HCT116 (cell line): Measurements from ENCODE around the gene MYCBP2. TPM values are rescaled to one million over a fixed set of nuclear protein-coding genes. Genes with fewer than 3 reads are reported as not detected.

Source experiments
- ATAC-seq: fragments of 200-7000 bp; cut with Tn5 transposase; 2 replicates; pipeline ENCODE4 v1.9.1; 2020; ENCODE audit warnings: mild to moderate bottlenecking, moderate library complexity
- BruUV-seq: library from RNA; stranded (reverse); fragments of 400-500 nt; replicated peaks from 2 replicates; lab custom pipeline; 2021; lab: Mats Ljungman, UMichigan
- CTCF ChIA-PET: fragments of 300-600 bp; sonication (Branson Sonifier 250); formaldehyde crosslinking; loops from one replicate; lab custom pipeline; 2021; ENCODE audit warnings: antibody characterized with exemption; lab: Charles Lee
- POLR2A ChIA-PET: fragments of 300-600, 350-600 bp; sonication (Branson Sonifier 250); formaldehyde crosslinking; loops from one replicate; lab custom pipeline; 2021; ENCODE audit warnings: antibody characterized with exemption; lab: Charles Lee
- RAD21 ChIA-PET, 2 experiments: fragments of 300-600 bp; sonication (Branson Sonifier 250); formaldehyde crosslinking; loops; one replicate each; lab custom pipeline; 2023; ENCODE audit warnings: low total read pairs in 2 of 2; ENCODE audit not compliant: uncharacterized antibody in 2 of 2, unreplicated experiment in 2 of 2, low non-redundant PET in 1 of 2; lab: Charles Lee
- DNase-seq: peaks from one replicate; pipeline ENCODE4 v3.0.0-alpha.2; 2010; ENCODE audit warnings: low read depth, low spot score
- H2AFZ ChIP-seq: fragments of 200-600 bp; shearing (Covaris generic), sonication (generic); 2 replicates; pipeline ENCODE4 v1.6.1; 2017; ENCODE audit warnings: low read depth, mixed run types, mixed read lengths, antibody characterized with exemption, low read length; ENCODE audit not compliant: poor library complexity, severe bottlenecking
- H3K27ac ChIP-seq: 2 replicates; pipeline ENCODE4 v1.5.1; 2012; ENCODE audit warnings: low read depth, low read length
- H3K27me3 ChIP-seq: fragments of 200-600 bp; sonication (generic); 2 replicates; pipeline ENCODE4 v1.6.1; 2016; ENCODE audit warnings: mixed run types, low read length, mixed read lengths; ENCODE audit not compliant: insufficient read depth
- H3K36me3 ChIP-seq, 2 experiments: fragments of 200-500 bp in 1 of 2; fragments of 200-600 bp in 1 of 2; sonication (Bioruptor generic) in 1 of 2; sonication (generic) in 1 of 2; 2 replicates each; pipeline versions ENCODE4 v1.5.1 to v1.6.1; 2014 to 2016; ENCODE audit warnings: low read length in 2 of 2, inconsistent platforms in 1 of 2, mixed read lengths in 1 of 2, mixed run types in 1 of 2; ENCODE audit not compliant: insufficient read depth in 2 of 2, control insufficient read depth in 1 of 2
- H3K4me1 ChIP-seq, 2 experiments: fragments of 200-600 bp in 1 of 2; sonication (generic) in 1 of 2; 2 replicates each; pipeline versions ENCODE4 v1.5.1 to v1.6.1; 2012 to 2017; ENCODE audit warnings: low read length in 2 of 2, inconsistent platforms in 1 of 2, mild to moderate bottlenecking in 1 of 2, mixed read lengths in 1 of 2, mixed run types in 1 of 2, moderate library complexity in 1 of 2; ENCODE audit not compliant: insufficient read depth in 2 of 2, control insufficient read depth in 1 of 2
- H3K4me2 ChIP-seq: fragments of 200-600 bp; sonication (generic); 2 replicates; pipeline ENCODE4 v1.6.1; 2017; ENCODE audit warnings: mixed run types, low read length, mixed read lengths
- H3K4me3 ChIP-seq, 2 experiments: fragments of 200-600 bp in 1 of 2; sonication (generic) in 1 of 2; replicated peaks in 1 of 2; 2 replicates each; pipeline ENCODE4 v1.5.1; 2011 to 2016; ENCODE audit warnings: low read length in 2 of 2, control low read depth in 1 of 2, low read depth in 1 of 2, mild to moderate bottlenecking in 1 of 2, mixed read lengths in 1 of 2, mixed run types in 1 of 2
- H3K79me2 ChIP-seq: fragments of 200-600 bp; sonication (generic); 2 replicates; pipeline ENCODE4 v1.6.1; 2017; ENCODE audit warnings: mild to moderate bottlenecking, mixed run types, low read length, moderate library complexity, mixed read lengths; ENCODE audit not compliant: insufficient read depth
- H3K9ac ChIP-seq: fragments of 200-600 bp; sonication (generic); 2 replicates; pipeline ENCODE4 v1.6.1; 2016; ENCODE audit warnings: low read length, mixed read lengths
- H3K9me2 ChIP-seq: fragments of 200-600 bp; sonication (generic), shearing (Covaris generic); 2 replicates; pipeline ENCODE4 v1.6.1; 2017; ENCODE audit warnings: mixed run types, mild to moderate bottlenecking, moderate library complexity; ENCODE audit not compliant: insufficient read depth
- H3K9me3 ChIP-seq, 2 experiments: fragments of 200-500 bp in 1 of 2; fragments of 200-600 bp in 1 of 2; sonication (Bioruptor generic) in 1 of 2; sonication (generic) in 1 of 2; 2 replicates each; pipeline ENCODE4 v1.6.1; 2014 to 2017; ENCODE audit warnings: low read length in 2 of 2, mixed read lengths in 2 of 2, inconsistent platforms in 1 of 2, low read depth in 1 of 2, mild to moderate bottlenecking in 1 of 2, mixed run types in 1 of 2, moderate library complexity in 1 of 2; ENCODE audit not compliant: control insufficient read depth in 1 of 2, insufficient read depth in 1 of 2
- H4K20me1 ChIP-seq: fragments of 200-600 bp; sonication (generic), shearing (Covaris generic); 2 replicates; pipeline ENCODE4 v1.6.1; 2017; ENCODE audit warnings: mixed run types, mild to moderate bottlenecking, moderate library complexity; ENCODE audit not compliant: insufficient read depth
- ATF3 ChIP-seq: IDR thresholded peaks from 2 replicates; pipeline ENCODE4 v1.6.1; 2012
- CBX3 ChIP-seq: IDR thresholded peaks from 2 replicates; pipeline ENCODE4 v1.6.1; 2012; ENCODE audit warnings: low read depth
- CTCF ChIP-seq, 3 experiments: fragments of 200-600 bp in 1 of 3; sonication (generic) in 1 of 3; IDR thresholded peaks in 2 of 3; conservative IDR thresholded peaks in 1 of 3; 2 replicates each; pipeline ENCODE4 v1.5.1; 2012 to 2017; ENCODE audit warnings: low read depth in 2 of 3, low read length in 2 of 3, antibody characterized with exemption in 1 of 3, borderline replicate concordance in 1 of 3, control low read depth in 1 of 3, mild to moderate bottlenecking in 1 of 3, mixed read lengths in 1 of 3, mixed run types in 1 of 3, moderate library complexity in 1 of 3; ENCODE audit not compliant: insufficient read depth in 1 of 3
- EGR1 ChIP-seq: IDR thresholded peaks from 2 replicates; pipeline ENCODE4 v1.6.1; 2012; ENCODE audit warnings: low read depth
- FOSL1 ChIP-seq: IDR thresholded peaks from 2 replicates; pipeline ENCODE4 v1.6.1; 2012; ENCODE audit warnings: low read depth
- MAX ChIP-seq: IDR thresholded peaks from 2 replicates; pipeline ENCODE4 v1.6.1; 2012
- POLR2A ChIP-seq: IDR thresholded peaks from 2 replicates; pipeline ENCODE4 v1.7.0; 2011; ENCODE audit warnings: borderline replicate concordance; ENCODE audit not compliant: insufficient read depth, insufficient read length; ENCODE audit errors: extremely low read depth
- POLR2AphosphoS5 ChIP-seq: IDR thresholded peaks from 2 replicates; pipeline ENCODE4 v1.6.1; 2011; ENCODE audit warnings: mild to moderate bottlenecking, low read depth, low read length, moderate library complexity
- SRF ChIP-seq: IDR thresholded peaks from 2 replicates; pipeline ENCODE4 v1.6.1; 2012; ENCODE audit warnings: low read depth
- intact Hi-C: fragments of 100-400 bp; cut with micrococcal nuclease; formaldehyde crosslinking; loops from 2 replicates; pipeline ENCODE4 v1.10.0; 2022
- total RNA-seq: library from RNA; stranded (reverse); gene quantifications from one replicate; pipeline ENCODE4 v1.2.1, GENCODE V29; 2021; ENCODE audit not compliant: unreplicated experiment

MYCBP2 gene
- total RNA-seq, 1 experiment from 2014 or later: 48.5 TPM

- H2AFZ ChIP-seq: no peak overlapping the region
- ChIA-PET CTCF (no interaction called here), POLR2A (no interaction called here), RAD21 (no interaction called here)
- no peak overlapping the region for H3K4me2 ChIP-seq
- no TSS peak for BruUV-seq
- no peak overlapping the region for H3K4me3 ChIP-seq
- H3K9ac ChIP-seq: no peak overlapping the region
- H3K4me1 ChIP-seq: no peaks in the 10 kb centered on the region
- DNase-seq (no peak), ATAC-seq (no peak)
- peaks cover 21% of the 10 kb centered on the region in 2 experiments for H3K36me3 ChIP-seq
- no peaks in the 10 kb centered on the region for H3K9me3 ChIP-seq
- H4K20me1 ChIP-seq: no peaks in the 10 kb centered on the region
- intact Hi-C loops: loop anchor here (10.0 kb wide), 2 partner anchors 305 to 455 kb away; partner anchors contain the start of gene MYCBP2
- H3K9me2 ChIP-seq: no peaks in the 10 kb centered on the region
- H3K27me3 ChIP-seq: no peaks in the 10 kb centered on the region
- H3K27ac ChIP-seq: no peak overlapping the region
- TF ChIP-seq EGR1 (no peak), SRF (no peak), CTCF (IDR thresholded peaks at IDR 0.05 in 2 of 3, conservative IDR thresholded peaks at IDR 0.05 in 1 of 3; ENCODE audit: borderline replicate concordance in 1 of 3, insufficient read depth in 1 of 3, low read depth in 2 of 3, low read length in 2 of 3) (no peak), MAX (no peak), POLR2A (no peak), ATF3 (no peak), FOSL1 (no peak), POLR2AphosphoS5 (no peak), CBX3 (no peak)
- peaks cover 81% of the 10 kb centered on the region for H3K79me2 ChIP-seq
These were observed 307.1 kb downstream of the MYCBP2 start for GRCh38 chr13:77019756-77020155.
